BLaER1 treated with 17β-estradiol and CSF1 and Interleukin-3, amounts not matched to agents 10 nM and 100 nM (cell line): ENCODE measurements around the gene GABRB1.

ENCODE experiments used
- H3K27ac ChIP-seq, 11 experiments: shearing (Covaris generic); formaldehyde crosslinking; 2 replicates each; pipeline ENCODE4 v1.8.1; 2022
- H3K27me3 ChIP-seq, 11 experiments: shearing (Covaris generic); formaldehyde crosslinking; 2 replicates each; pipeline ENCODE4 v1.8.1; 2022
- H3K36me3 ChIP-seq, 11 experiments: shearing (Covaris generic); formaldehyde crosslinking; 2 replicates each; pipeline ENCODE4 v1.8.1; 2022
- H3K4me1 ChIP-seq, 10 experiments: shearing (Covaris generic); formaldehyde crosslinking; 2 replicates each; pipeline ENCODE4 v1.8.1; 2022
- H3K4me2 ChIP-seq, 11 experiments: shearing (Covaris generic); formaldehyde crosslinking; 2 replicates each; pipeline ENCODE4 v1.8.1; 2022
- H3K4me3 ChIP-seq, 10 experiments: shearing (Covaris generic); formaldehyde crosslinking; 2 replicates each; pipeline ENCODE4 v1.8.1; 2022
- H3K9ac ChIP-seq, 11 experiments: shearing (Covaris generic); formaldehyde crosslinking; 2 replicates each; pipeline ENCODE4 v1.8.1; 2022
- H3K9me3 ChIP-seq, 11 experiments: shearing (Covaris generic); formaldehyde crosslinking; replicated peaks in 1 of 11; 2 replicates each; pipeline ENCODE4 v1.8.1; 2022
- H4K20me1 ChIP-seq, 11 experiments: shearing (Covaris generic); formaldehyde crosslinking; 2 replicates each; pipeline ENCODE4 v1.8.1; 2022
- Cebpa-rat ChIP-seq, 11 experiments: shearing (Covaris generic); IDR thresholded peaks; 2 replicates each; pipeline ENCODE4 v1.8.1; 2022

GABRB1 gene

DNA sequence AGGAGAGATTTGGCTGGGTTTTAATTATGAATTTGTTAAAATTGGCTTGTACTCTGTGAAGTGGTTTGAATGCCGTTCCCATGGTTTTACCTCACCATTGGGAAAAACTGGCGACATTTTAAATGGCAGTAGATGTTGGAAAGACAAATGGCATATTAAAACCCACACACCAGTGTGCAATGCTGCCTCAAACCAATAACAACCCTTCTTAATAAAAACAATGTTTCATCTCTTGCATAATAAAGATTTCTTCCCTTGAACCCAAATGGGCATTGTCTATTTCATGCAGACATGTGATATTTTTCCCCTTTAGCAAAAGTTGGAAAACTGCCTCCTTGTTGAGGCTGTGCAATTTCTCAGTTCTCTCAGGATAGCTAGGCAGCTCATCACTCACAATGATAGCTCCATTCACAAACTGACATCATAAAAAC lies 33.7 kb downstream of the GABRB1 start:
- H3K9me3 ChIP-seq = no peaks in the 10 kb centered on the region
- TF ChIP-seq Cebpa-rat (IDR thresholded peaks at IDR 0.05) = no peak
- H3K36me3 ChIP-seq = no peaks in the 10 kb centered on the region
- no peak overlapping the region for H3K9ac ChIP-seq
- no peaks in the 10 kb centered on the region for H3K4me1 ChIP-seq
- H3K4me2 ChIP-seq = no peak overlapping the region
- H3K27ac ChIP-seq = no peak overlapping the region
- H4K20me1 ChIP-seq = no peaks in the 10 kb centered on the region
- H3K4me3 ChIP-seq = no peak overlapping the region
- no peaks in the 10 kb centered on the region for H3K27me3 ChIP-seq

DNA sequence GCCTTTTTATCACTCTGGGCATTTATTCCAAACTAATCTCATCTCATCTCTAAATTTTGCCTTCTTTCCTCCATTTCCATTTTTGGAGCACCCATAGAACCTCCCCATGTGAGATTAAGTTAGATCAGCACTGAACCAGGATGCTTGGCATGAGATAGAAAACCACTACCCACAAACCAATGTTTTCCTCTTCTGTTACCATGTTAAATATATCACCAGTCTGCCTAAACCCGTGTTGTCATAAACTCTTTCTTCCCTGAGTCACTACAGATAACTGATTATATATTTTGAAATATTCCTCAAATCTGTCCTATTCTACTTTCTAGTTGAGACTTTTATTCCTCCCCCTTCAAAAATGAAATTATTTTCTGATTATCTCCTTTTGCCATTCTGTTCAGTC lies 37.6 kb downstream of the GABRB1 start:
- Histone ChIP-seq H3K27ac (no peak overlapping the region), H3K9ac (no peak overlapping the region), H3K4me1 (peaks cover 0 to 16% (median 0%) of the 10 kb centered on the region in 10 experiments; a peak in 6 of 20 replicates), H3K4me2 (no peak overlapping the region), H3K9me3 (no peaks in the 10 kb centered on the region), H3K36me3 (no peaks in the 10 kb centered on the region), H4K20me1 (no peaks in the 10 kb centered on the region), H3K27me3 (no peaks in the 10 kb centered on the region), H3K4me3 (no peak overlapping the region)
- no peak for TF ChIP-seq Cebpa-rat (IDR thresholded peaks at IDR 0.05)

DNA sequence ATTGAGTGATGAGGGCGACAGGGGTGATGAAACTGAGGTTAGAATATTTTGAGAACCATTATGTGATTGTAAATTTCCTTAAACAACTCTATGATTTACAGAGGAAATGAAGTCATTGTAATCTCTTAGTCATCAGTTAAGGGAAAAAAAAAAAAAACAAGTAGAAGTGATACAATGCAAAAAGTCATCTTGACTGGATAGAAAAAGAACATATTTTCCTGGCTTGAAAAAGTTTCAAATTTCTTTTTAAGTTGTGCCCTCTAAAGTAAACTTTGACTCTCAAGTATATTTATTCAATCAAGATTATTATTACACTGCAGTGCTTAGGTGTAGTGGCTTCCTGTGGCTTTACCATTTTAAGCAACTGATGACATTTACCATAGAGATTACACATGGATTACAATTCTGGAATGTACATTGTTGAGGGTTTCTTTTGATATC lies 40.6 kb downstream of the GABRB1 start:
- TF ChIP-seq Cebpa-rat (IDR thresholded peaks at IDR 0.05) = no peak
- Histone ChIP-seq H3K9ac (no peak overlapping the region), H3K27me3 (no peaks in the 10 kb centered on the region), H4K20me1 (no peaks in the 10 kb centered on the region), H3K27ac (peak overlapping the region in 1 of 11 experiments; percentile 34; a peak in 1 of 22 replicates), H3K9me3 (no peaks in the 10 kb centered on the region), H3K4me3 (no peak overlapping the region), H3K4me1 (peaks cover 0 to 16% (median 0%) of the 10 kb centered on the region in 10 experiments; a peak in 6 of 20 replicates), H3K36me3 (no peaks in the 10 kb centered on the region), H3K4me2 (peak overlapping the region in 2 of 11 experiments; percentile 22 to 55; a peak in 3 of 22 replicates)

DNA sequence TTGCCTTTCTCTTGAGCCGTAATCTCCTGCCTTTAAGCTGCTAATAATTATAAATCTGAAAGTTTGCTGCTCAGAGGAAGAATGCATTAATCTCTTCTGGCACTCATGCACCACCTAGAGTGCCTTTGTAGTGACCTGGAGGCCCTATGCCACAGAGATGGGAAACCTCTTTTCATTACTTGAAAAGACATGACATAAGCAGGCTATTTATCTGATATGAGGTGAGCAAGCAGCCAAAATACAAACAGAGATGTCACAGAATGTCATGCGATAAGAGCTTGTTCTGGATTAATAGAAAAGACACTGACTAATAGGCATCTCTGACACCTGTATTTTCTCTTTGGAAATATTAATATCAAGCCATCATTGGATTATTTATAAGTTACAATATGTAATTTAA lies 42.3 kb downstream of the GABRB1 start:
- Histone ChIP-seq H3K4me2 (no peak overlapping the region), H3K9ac (no peak overlapping the region), H3K27ac (no peak overlapping the region), H3K36me3 (no peaks in the 10 kb centered on the region), H3K9me3 (no peaks in the 10 kb centered on the region), H3K4me1 (peaks cover 0 to 16% (median 0%) of the 10 kb centered on the region in 10 experiments; a peak in 6 of 20 replicates), H4K20me1 (no peaks in the 10 kb centered on the region), H3K4me3 (no peak overlapping the region), H3K27me3 (no peaks in the 10 kb centered on the region)
- TF ChIP-seq Cebpa-rat (IDR thresholded peaks at IDR 0.05) = no peak

DNA sequence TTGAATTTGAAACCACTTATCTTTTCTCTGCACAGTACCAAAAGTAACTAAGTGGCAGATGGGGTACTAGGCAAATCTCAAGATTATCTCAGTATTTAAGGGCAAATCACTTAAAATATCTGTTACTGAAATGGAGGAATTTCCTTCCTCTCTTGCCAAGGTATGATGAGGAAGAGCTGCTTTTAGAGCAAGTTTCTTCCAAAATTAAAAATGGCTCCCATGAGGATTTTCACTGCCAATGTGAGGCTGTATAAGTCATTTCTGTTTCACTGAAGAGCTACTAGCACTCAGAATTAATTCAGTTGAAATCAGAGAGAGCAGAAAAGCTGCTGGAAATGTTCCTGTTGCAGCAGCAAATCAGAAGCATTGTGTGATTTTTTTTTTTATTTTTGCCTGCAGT lies 43.4 kb downstream of the GABRB1 start:
- no peaks in the 10 kb centered on the region for H4K20me1 ChIP-seq
- H3K9me3 ChIP-seq = no peaks in the 10 kb centered on the region
- H3K4me2 ChIP-seq = no peak overlapping the region
- no peaks in the 10 kb centered on the region for H3K27me3 ChIP-seq
- no peak overlapping the region for H3K9ac ChIP-seq
- H3K4me3 ChIP-seq = no peak overlapping the region
- H3K36me3 ChIP-seq = no peaks in the 10 kb centered on the region
- TF ChIP-seq Cebpa-rat (IDR thresholded peaks at IDR 0.05) = no peak
- H3K4me1 ChIP-seq = peaks cover 0 to 16% (median 0%) of the 10 kb centered on the region in 10 experiments; a peak in 6 of 20 replicates
- H3K27ac ChIP-seq = no peak overlapping the region

DNA sequence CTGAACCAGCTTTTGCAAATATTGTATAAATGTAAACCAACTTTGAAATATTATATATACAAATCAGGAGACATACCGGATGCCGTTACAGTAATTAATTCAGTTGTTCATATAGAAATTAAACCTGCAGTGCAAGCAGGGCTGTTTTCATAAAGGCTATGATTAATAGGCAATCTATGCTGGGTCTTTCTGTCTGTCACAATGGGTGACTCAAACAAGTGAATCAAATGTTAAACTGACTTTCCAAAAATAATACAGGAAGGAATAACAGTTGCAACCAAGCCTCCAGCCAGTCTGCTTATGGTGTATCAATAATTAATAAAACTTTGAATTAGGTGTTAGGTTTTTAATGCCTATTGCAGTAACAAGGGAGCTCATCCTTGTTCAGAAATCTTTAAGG lies 43.9 kb downstream of the GABRB1 start:
- no peak for TF ChIP-seq Cebpa-rat (IDR thresholded peaks at IDR 0.05)
- Histone ChIP-seq H3K27me3 (no peaks in the 10 kb centered on the region), H3K36me3 (no peaks in the 10 kb centered on the region), H3K4me1 (peaks cover 0 to 16% (median 0%) of the 10 kb centered on the region in 10 experiments; a peak in 6 of 20 replicates), H3K4me2 (no peak overlapping the region), H4K20me1 (no peaks in the 10 kb centered on the region), H3K9me3 (no peaks in the 10 kb centered on the region), H3K4me3 (no peak overlapping the region), H3K27ac (no peak overlapping the region), H3K9ac (no peak overlapping the region)

DNA sequence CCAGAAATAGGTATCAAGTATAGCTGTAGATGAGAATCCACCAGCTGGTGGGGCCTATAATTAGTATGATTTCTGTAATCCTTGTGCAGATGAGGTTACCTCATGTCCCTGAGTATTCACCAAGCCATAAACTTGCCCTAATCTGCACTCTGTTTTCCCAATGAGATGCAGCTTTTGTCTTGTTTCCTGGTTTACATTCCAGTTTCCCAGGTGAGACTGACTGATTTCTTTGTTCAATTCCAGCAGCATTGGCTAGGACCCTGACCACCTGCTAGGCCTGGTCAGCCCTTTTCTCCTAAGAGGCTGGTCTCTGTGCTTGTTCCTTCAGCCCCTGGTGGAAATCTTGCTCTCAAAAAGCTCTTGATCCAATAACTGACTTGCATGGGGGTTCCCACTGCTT lies 44.6 kb downstream of the GABRB1 start:
- H3K9ac ChIP-seq = no peak overlapping the region
- H3K36me3 ChIP-seq = no peaks in the 10 kb centered on the region
- H3K4me2 ChIP-seq = no peak overlapping the region
- TF ChIP-seq Cebpa-rat (IDR thresholded peaks at IDR 0.05) = no peak
- no peaks in the 10 kb centered on the region for H3K27me3 ChIP-seq
- H4K20me1 ChIP-seq = no peaks in the 10 kb centered on the region
- no peak overlapping the region for H3K4me3 ChIP-seq
- peaks cover 0 to 15% (median 0%) of the 10 kb centered on the region in 10 experiments; a peak in 6 of 20 replicates for H3K4me1 ChIP-seq
- no peaks in the 10 kb centered on the region for H3K9me3 ChIP-seq
- H3K27ac ChIP-seq = no peak overlapping the region

DNA sequence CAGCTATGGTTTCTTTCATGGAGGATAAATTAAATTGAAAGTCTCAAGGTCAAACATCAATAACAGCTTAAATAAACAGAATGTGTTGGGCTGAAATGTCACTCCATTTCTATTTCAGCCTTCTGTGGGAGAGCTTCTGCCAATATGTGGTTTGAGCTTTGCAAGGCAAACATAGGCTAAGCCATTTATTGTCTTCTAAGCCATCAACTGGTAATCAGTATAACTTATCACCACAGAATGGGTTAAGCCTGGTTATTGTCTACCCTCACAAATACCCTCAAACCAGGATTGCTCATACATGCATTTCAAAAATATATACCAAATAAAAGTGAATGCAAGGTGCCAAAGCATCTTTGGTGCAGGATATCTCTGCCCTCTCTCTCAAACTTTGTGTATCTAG lies 52.7 kb downstream of the GABRB1 start:
- H3K4me2 ChIP-seq = no peak overlapping the region
- H3K9me3 ChIP-seq = no peaks in the 10 kb centered on the region
- no peaks in the 10 kb centered on the region for H3K27me3 ChIP-seq
- no peaks in the 10 kb centered on the region; a peak in 1 of 22 replicates for H4K20me1 ChIP-seq
- no peak overlapping the region for H3K27ac ChIP-seq
- H3K4me1 ChIP-seq = no peaks in the 10 kb centered on the region
- no peak overlapping the region for H3K4me3 ChIP-seq
- TF ChIP-seq Cebpa-rat (IDR thresholded peaks at IDR 0.05) = no peak
- no peak overlapping the region for H3K9ac ChIP-seq
- H3K36me3 ChIP-seq = no peaks in the 10 kb centered on the region

DNA sequence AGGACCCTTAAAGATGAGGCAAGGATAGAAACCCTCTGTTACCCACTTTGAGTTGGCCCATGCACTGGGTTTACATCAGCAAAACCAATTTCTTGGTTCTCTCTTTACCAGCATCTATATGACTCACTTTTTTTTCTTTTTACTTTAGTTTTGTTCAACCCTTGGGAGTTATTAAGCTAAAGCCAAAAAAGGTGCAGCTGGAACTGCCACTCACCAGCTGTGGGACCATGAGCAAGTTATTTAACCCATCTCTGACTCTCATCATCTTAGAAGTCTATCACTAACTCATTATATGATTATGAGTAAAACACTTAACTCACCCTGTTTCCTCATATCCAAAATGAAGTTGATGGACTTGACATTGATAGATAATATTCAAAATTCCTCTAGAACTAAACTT lies 53.4 kb downstream of the GABRB1 start:
- Histone ChIP-seq H3K9me3 (no peaks in the 10 kb centered on the region), H3K36me3 (no peaks in the 10 kb centered on the region), H3K27ac (no peak overlapping the region), H3K4me3 (no peak overlapping the region), H4K20me1 (no peaks in the 10 kb centered on the region; a peak in 1 of 22 replicates), H3K4me1 (no peaks in the 10 kb centered on the region), H3K27me3 (no peaks in the 10 kb centered on the region), H3K9ac (no peak overlapping the region), H3K4me2 (no peak overlapping the region)
- no peak for TF ChIP-seq Cebpa-rat (IDR thresholded peaks at IDR 0.05)

DNA sequence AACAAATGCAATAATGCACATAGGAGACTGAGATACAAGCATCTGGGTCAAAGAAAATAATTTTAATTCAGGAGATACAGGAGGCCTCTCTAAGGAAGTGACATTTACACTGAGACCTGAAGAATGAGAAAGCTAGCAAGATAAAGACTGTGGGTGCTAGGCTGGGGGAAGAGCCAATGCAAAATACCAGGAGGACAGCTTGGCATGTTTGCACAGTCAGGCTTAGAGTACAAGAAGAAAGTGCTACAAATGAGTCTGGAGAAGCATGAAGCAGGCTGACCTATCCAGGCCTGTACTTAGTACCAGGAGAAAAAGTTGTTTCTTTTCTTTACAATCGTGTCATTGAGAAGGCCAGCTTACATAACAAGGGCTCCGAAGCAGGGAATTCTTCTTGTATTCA lies 56.9 kb downstream of the GABRB1 start:
- Histone ChIP-seq H4K20me1 (no peaks in the 10 kb centered on the region; a peak in 1 of 22 replicates), H3K27me3 (no peaks in the 10 kb centered on the region), H3K4me1 (no peaks in the 10 kb centered on the region), H3K27ac (no peak overlapping the region), H3K36me3 (no peaks in the 10 kb centered on the region), H3K4me2 (no peak overlapping the region), H3K9me3 (no peaks in the 10 kb centered on the region), H3K9ac (no peak overlapping the region; a peak in 1 of 22 replicates), H3K4me3 (no peak overlapping the region)
- TF ChIP-seq Cebpa-rat (IDR thresholded peaks at IDR 0.05) = no peak
